ENCODE results near the gene BACH2. TPM values are rescaled to one million over a fixed set of nuclear protein-coding genes. Genes with fewer than 3 reads are reported as not detected.
A peak's percentile ranks its signal among the peaks of the same experiment; 100 is the strongest.

BACH2 gene
- polyA plus RNA-seq, 1 donor from 2014 or later = 45.5 TPM

GRCh38 chr6:90222008-90222407 is 74.6 kb downstream of the BACH2 start:
- H3K9me3 ChIP-seq (ENCODE audit: low read length) = no peaks in the 10 kb centered on the region
- H3K9me2 ChIP-seq (ENCODE audit: insufficient read depth, low read length) = no peaks in the 10 kb centered on the region
- H3K4me3 ChIP-seq (ENCODE audit: low read length) = no peak overlapping the region
- no peaks in the 10 kb centered on the region for H4K20me1 ChIP-seq (ENCODE audit: insufficient read depth)
- no peak overlapping the region for H3K27ac ChIP-seq (ENCODE audit: low read length)
- TF ChIP-seq MXI1 (conservative IDR thresholded peaks at IDR 0.05; ENCODE audit: poor library complexity, severe bottlenecking) = no peak
- TF ChIP-seq POLR2AphosphoS5 (IDR thresholded peaks at IDR 0.05) = no peak
- no peak for TF ChIP-seq SMC3 (conservative IDR thresholded peaks at IDR 0.05; ENCODE audit: poor library complexity)
- H3K36me3 ChIP-seq (ENCODE audit: insufficient read depth, low read length) = no peaks in the 10 kb centered on the region
- H2AFZ ChIP-seq (ENCODE audit: low read depth, low read length) = no peak overlapping the region
- peaks cover 9% of the 10 kb centered on the region for H3F3A ChIP-seq (ENCODE audit: insufficient read depth, low read length, poor library complexity, severe bottlenecking)
- no peak overlapping the region for H3K9ac ChIP-seq (ENCODE audit: low read length)
- H3K27me3 ChIP-seq (ENCODE audit: insufficient read depth, low read depth, low read length) = no peaks in the 10 kb centered on the region
- H3K79me2 ChIP-seq (replicated peaks; ENCODE audit: insufficient read depth, low read length) = peaks cover 38% of the 10 kb centered on the region
- H3K4me2 ChIP-seq (ENCODE audit: low read length) = no peak overlapping the region

- no peaks in the 10 kb centered on the region for H3K27me3 ChIP-seq (ENCODE audit: insufficient read depth, low read depth, low read length)
- H3K27ac ChIP-seq (ENCODE audit: low read length) = no peak overlapping the region
- H3K79me2 ChIP-seq (replicated peaks; ENCODE audit: insufficient read depth, low read length) = peaks cover 39% of the 10 kb centered on the region
- no peak overlapping the region for H3K4me3 ChIP-seq (ENCODE audit: low read length)
- H3K9me2 ChIP-seq (ENCODE audit: insufficient read depth, low read length) = no peaks in the 10 kb centered on the region
- H3F3A ChIP-seq (ENCODE audit: insufficient read depth, low read length, poor library complexity, severe bottlenecking) = peaks cover 14% of the 10 kb centered on the region
- no peaks in the 10 kb centered on the region for H3K36me3 ChIP-seq (ENCODE audit: insufficient read depth, low read length)
- H3K4me2 ChIP-seq (ENCODE audit: low read length) = no peak overlapping the region
- H4K20me1 ChIP-seq (ENCODE audit: insufficient read depth) = no peaks in the 10 kb centered on the region
- no peak overlapping the region for H2AFZ ChIP-seq (ENCODE audit: low read depth, low read length)
- no peaks in the 10 kb centered on the region for H3K9me3 ChIP-seq (ENCODE audit: low read length)
- H3K9ac ChIP-seq (ENCODE audit: low read length) = no peak overlapping the region
- TF ChIP-seq EZH2 (IDR thresholded peaks at IDR 0.05; ENCODE audit: borderline replicate concordance, insufficient read depth, low read length, poor library complexity, severe bottlenecking) (no peak), MXI1 (conservative IDR thresholded peaks at IDR 0.05; ENCODE audit: poor library complexity, severe bottlenecking) (no peak)
Measured at GRCh38 chr6:90221403-90221802, 75.2 kb downstream of the BACH2 start.

GRCh38 chr6:90220273-90220672 is 76.4 kb downstream of the BACH2 start:
- Histone ChIP-seq H3K9me2 (ENCODE audit: insufficient read depth, low read length) (no peaks in the 10 kb centered on the region), H3F3A (ENCODE audit: insufficient read depth, low read length, poor library complexity, severe bottlenecking) (peaks cover 17% of the 10 kb centered on the region), H3K9me3 (ENCODE audit: low read length) (no peaks in the 10 kb centered on the region), H3K36me3 (ENCODE audit: insufficient read depth, low read length) (no peaks in the 10 kb centered on the region), H3K9ac (ENCODE audit: low read length) (no peak overlapping the region), H3K27me3 (ENCODE audit: insufficient read depth, low read depth, low read length) (no peaks in the 10 kb centered on the region), H3K79me2 (replicated peaks; ENCODE audit: insufficient read depth, low read length) (peaks cover 43% of the 10 kb centered on the region), H2AFZ (ENCODE audit: low read depth, low read length) (no peak overlapping the region), H3K4me2 (ENCODE audit: low read length) (no peak overlapping the region), H4K20me1 (ENCODE audit: insufficient read depth) (no peaks in the 10 kb centered on the region), H3K27ac (ENCODE audit: low read length) (peak overlapping the region; percentile 86), H3K4me3 (ENCODE audit: low read length) (no peak overlapping the region)
- TF ChIP-seq TAF1 (IDR thresholded peaks at IDR 0.05; ENCODE audit: low read depth) (no peak), EZH2 (IDR thresholded peaks at IDR 0.05; ENCODE audit: borderline replicate concordance, insufficient read depth, low read length, poor library complexity, severe bottlenecking) (no peak), RAD21 (conservative IDR thresholded peaks at IDR 0.05) (no peak), MXI1 (conservative IDR thresholded peaks at IDR 0.05; ENCODE audit: poor library complexity, severe bottlenecking) (no peak), SMC3 (conservative IDR thresholded peaks at IDR 0.05; ENCODE audit: poor library complexity) (no peak), REST (IDR thresholded peaks at IDR 0.05; ENCODE audit: borderline replicate concordance) (no peak), EP300 (conservative IDR thresholded peaks at IDR 0.05; ENCODE audit: poor library complexity, severe bottlenecking) (no peak), POLR2AphosphoS5 (IDR thresholded peaks at IDR 0.05) (no peak), CTCF (IDR thresholded peaks at IDR 0.05; ENCODE audit: poor library complexity, severe bottlenecking) (no peak)
